Karpas-422 (cell line): ENCODE data around the gene EWSR1. TPM values are rescaled to one million over a fixed set of nuclear protein-coding genes. Genes with fewer than 3 reads are reported as not detected.
"Not testable (repeated sequence)": the region's sequence is repeated elsewhere in the genome, so short reads cannot be mapped to it uniquely, and the experiment has no call there.

Experiments used
- DNase-seq: peaks from one replicate; pipeline ENCODE4 v3.0.0-alpha.2; 2015
- H2AFZ ChIP-seq: fragments of 200-600 bp; sonication (generic); 2 replicates; pipeline ENCODE4 v1.6.1; 2014; ENCODE audit warnings: antibody characterized with exemption, low read length, mixed read lengths
- H3K27ac ChIP-seq: fragments of 200-600 bp; sonication (generic); 2 replicates; pipeline ENCODE4 v1.5.1; 2014; ENCODE audit warnings: mild to moderate bottlenecking, low read length, moderate library complexity
- H3K27me3 ChIP-seq: fragments of 200-600 bp; sonication (generic); 2 replicates; pipeline ENCODE4 v1.6.1; 2014; ENCODE audit warnings: low read length, mixed read lengths
- H3K36me3 ChIP-seq: fragments of 200-600 bp; sonication (generic); 2 replicates; pipeline ENCODE4 v1.6.1; 2014; ENCODE audit warnings: low read length, mixed read lengths; ENCODE audit not compliant: insufficient read depth
- H3K4me1 ChIP-seq: fragments of 200-600 bp; sonication (generic); 2 replicates; pipeline ENCODE4 v1.6.1; 2014; ENCODE audit warnings: mild to moderate bottlenecking, low read length, mixed read lengths
- H3K4me2 ChIP-seq: fragments of 200-600 bp; sonication (generic); 2 replicates; pipeline ENCODE4 v1.6.1; 2014; ENCODE audit warnings: low read length, low read depth, mild to moderate bottlenecking; ENCODE audit not compliant: poor library complexity, severe bottlenecking
- H3K4me3 ChIP-seq: fragments of 200-600 bp; sonication (generic); 2 replicates; pipeline ENCODE4 v1.5.1; 2014; ENCODE audit warnings: mild to moderate bottlenecking, antibody characterized with exemption, low read length, mixed read lengths
- H3K79me2 ChIP-seq: fragments of 200-600 bp; sonication (generic); 2 replicates; pipeline ENCODE4 v1.6.1; 2014; ENCODE audit warnings: mild to moderate bottlenecking, low read length, mixed read lengths
- H3K9ac ChIP-seq: fragments of 200-600 bp; sonication (generic); 2 replicates; pipeline ENCODE4 v1.6.0; 2014; ENCODE audit warnings: low read length
- H3K9me2 ChIP-seq: fragments of 200-600 bp; sonication (generic), shearing (Covaris generic); replicated peaks from 2 replicates; pipeline ENCODE4 v1.6.0; 2014; ENCODE audit warnings: mild to moderate bottlenecking, low read length, moderate library complexity; ENCODE audit not compliant: insufficient read depth
- H3K9me3 ChIP-seq: fragments of 300-700, 200-600 bp; sonication (generic); 2 replicates; pipeline ENCODE4 v1.6.1; 2014; ENCODE audit warnings: low read length, mixed read lengths
- H4K20me1 ChIP-seq: fragments of 200-600 bp; sonication (generic); 2 replicates; pipeline ENCODE4 v1.6.1; 2014; ENCODE audit warnings: mild to moderate bottlenecking, antibody characterized with exemption, low read length, low read depth; ENCODE audit not compliant: insufficient read depth
- total RNA-seq: library from RNA; depleted of rRNA; stranded (reverse); fragments of >200 nt; shearing (Covaris generic); gene quantifications from 2 replicates; pipeline ENCODE4 v1.2.3, GENCODE V29; 2014; ENCODE audit warnings: low replicate concordance

The EWSR1 gene
- total RNA-seq, 1 experiment from 2014 or later, result 309 TPM

- Histone ChIP-seq H3K27ac (no peak overlapping the region), H3K9me3 (no peaks in the 10 kb centered on the region)
These were observed 22.3 kb upstream of the EWSR1 start for GRCh38 chr22:29245626-29246385.

GRCh38 chr22:29247891-29248290 is 20.2 kb upstream of the EWSR1 start:
- H3K27ac ChIP-seq, H3K79me2 ChIP-seq, H3K9ac ChIP-seq, H3K36me3 ChIP-seq, H4K20me1 ChIP-seq, H3K9me3 ChIP-seq, H3K27me3 ChIP-seq, H2AFZ ChIP-seq, H3K4me2 ChIP-seq, H3K4me3 ChIP-seq, DNase-seq, H3K9me2 ChIP-seq, H3K4me1 ChIP-seq: not testable (repeated sequence)

More at GRCh38 chr22:29245626-29246385, 22.3 kb upstream of the EWSR1 start:
- no peaks in the 10 kb centered on the region for H3K79me2 ChIP-seq
- no peaks in the 10 kb centered on the region for H3K9me2 ChIP-seq
- no peak overlapping the region for H2AFZ ChIP-seq
- H4K20me1 ChIP-seq, result 0 out of 2 replicates have a peak, but pooled peaks cover 9% of the 10 kb centered on the region
- H3K4me3 ChIP-seq, result no peak overlapping the region
- DNase-seq, result peak; percentile 87
- H3K4me1 ChIP-seq, result no peaks in the 10 kb centered on the region
- no peak overlapping the region for H3K9ac ChIP-seq
- no peak overlapping the region for H3K4me2 ChIP-seq
- no peaks in the 10 kb centered on the region for H3K27me3 ChIP-seq
- H3K36me3 ChIP-seq, result no peaks in the 10 kb centered on the region

- Histone ChIP-seq H2AFZ (no peak overlapping the region), H3K36me3 (no peaks in the 10 kb centered on the region), H3K9me2 (no peaks in the 10 kb centered on the region), H3K9ac (no peak overlapping the region), H3K4me2 (no peak overlapping the region), H3K4me3 (no peak overlapping the region), H4K20me1 (no peaks in the 10 kb centered on the region), H3K27ac (no peak overlapping the region), H3K27me3 (no peaks in the 10 kb centered on the region), H3K9me3 (no peaks in the 10 kb centered on the region), H3K4me1 (no peaks in the 10 kb centered on the region), H3K79me2 (no peaks in the 10 kb centered on the region)
- DNase-seq, result no peak
These were observed 16.8 kb upstream of the EWSR1 start for GRCh38 chr22:29251265-29251664.

GRCh38 chr22:29251981-29252911 is 15.8 kb upstream of the EWSR1 start:
- Histone ChIP-seq H3K9me2 (no peaks in the 10 kb centered on the region), H3K27me3 (no peaks in the 10 kb centered on the region), H3K36me3 (no peaks in the 10 kb centered on the region), H3K4me1 (no peaks in the 10 kb centered on the region), H2AFZ (no peak overlapping the region), H4K20me1 (no peaks in the 10 kb centered on the region), H3K79me2 (no peaks in the 10 kb centered on the region), H3K27ac (no peak overlapping the region), H3K9me3 (no peaks in the 10 kb centered on the region), H3K9ac (no peak overlapping the region), H3K4me3 (no peak overlapping the region), H3K4me2 (no peak overlapping the region)
- no peak for DNase-seq

- DNase-seq, result no peak
- Histone ChIP-seq H3K27me3 (no peaks in the 10 kb centered on the region), H2AFZ (no peak overlapping the region), H3K9me2 (no peaks in the 10 kb centered on the region), H3K79me2 (no peaks in the 10 kb centered on the region), H3K4me3 (no peak overlapping the region), H3K9me3 (no peaks in the 10 kb centered on the region), H4K20me1 (no peaks in the 10 kb centered on the region), H3K27ac (no peak overlapping the region), H3K9ac (no peak overlapping the region), H3K36me3 (no peaks in the 10 kb centered on the region), H3K4me2 (no peak overlapping the region), H3K4me1 (no peaks in the 10 kb centered on the region)
These were observed 14.3 kb upstream of the EWSR1 start for GRCh38 chr22:29253561-29254285.

- Histone ChIP-seq H3K27ac (no peak overlapping the region), H3K4me1 (no peaks in the 10 kb centered on the region), H3K9me3 (no peaks in the 10 kb centered on the region), H3K27me3 (no peaks in the 10 kb centered on the region), H4K20me1 (no peaks in the 10 kb centered on the region), H3K9me2 (no peaks in the 10 kb centered on the region), H2AFZ (no peak overlapping the region), H3K4me2 (no peak overlapping the region), H3K4me3 (no peak overlapping the region), H3K36me3 (no peaks in the 10 kb centered on the region), H3K9ac (no peak overlapping the region), H3K79me2 (no peaks in the 10 kb centered on the region)
- no peak for DNase-seq
These were observed 13.8 kb upstream of the EWSR1 start for GRCh38 chr22:29254286-29254660.

- Histone ChIP-seq H4K20me1 (no peaks in the 10 kb centered on the region), H3K36me3 (no peaks in the 10 kb centered on the region), H3K9ac (no peak overlapping the region), H3K9me3 (no peaks in the 10 kb centered on the region), H3K79me2 (no peaks in the 10 kb centered on the region), H3K27ac (no peak overlapping the region), H3K4me3 (no peak overlapping the region), H2AFZ (no peak overlapping the region), H3K27me3 (no peaks in the 10 kb centered on the region), H3K4me1 (no peaks in the 10 kb centered on the region), H3K4me2 (no peak overlapping the region), H3K9me2 (no peaks in the 10 kb centered on the region)
- DNase-seq, result no peak
These were observed 12.9 kb upstream of the EWSR1 start for GRCh38 chr22:29255064-29255621.
